A673 (cell line): Measurements from ENCODE around the gene CDKAL1. TPM values are rescaled to one million over a fixed set of nuclear protein-coding genes. Genes with fewer than 3 reads are reported as not detected.

Source experiments
- BruUV-seq: library from RNA; stranded (reverse); fragments of 400-500 nt; replicated peaks from 2 replicates; lab custom pipeline; 2021; lab: Mats Ljungman, UMichigan
- CTCF ChIA-PET: fragments of 300-600 bp; sonication (Branson Sonifier 250); formaldehyde crosslinking; loops from one replicate; lab custom pipeline; 2022; ENCODE audit warnings: antibody characterized with exemption; lab: Charles Lee
- POLR2A ChIA-PET: fragments of 300-600 bp; sonication (Branson Sonifier 250); formaldehyde crosslinking; loops from one replicate; lab custom pipeline; 2022; ENCODE audit warnings: antibody characterized with exemption; ENCODE audit not compliant: low non-redundant PET; lab: Charles Lee
- DNase-seq: peaks from one replicate; pipeline ENCODE4 v3.0.0-alpha.2; 2015; ENCODE audit warnings: low spot score
- H3K27ac ChIP-seq: fragments of 200-600 bp; sonication (generic); 2 replicates; pipeline ENCODE4 v1.5.1; 2016; ENCODE audit warnings: mixed run types, low read depth, mild to moderate bottlenecking, mixed read lengths, antibody characterized with exemption, low read length; ENCODE audit not compliant: poor library complexity, severe bottlenecking
- H3K27me3 ChIP-seq: fragments of 200-600 bp; sonication (generic); replicated peaks from 2 replicates; pipeline ENCODE4 v1.6.1; 2017; ENCODE audit warnings: mixed run types, low read depth, mild to moderate bottlenecking, mixed read lengths, antibody characterized with exemption, low read length; ENCODE audit not compliant: insufficient read depth, poor library complexity
- H3K36me3 ChIP-seq: fragments of 200-600 bp; sonication (generic); 2 replicates; pipeline ENCODE4 v1.6.1; 2016; ENCODE audit warnings: mixed run types, mild to moderate bottlenecking, mixed read lengths, antibody characterized with exemption, low read length; ENCODE audit not compliant: insufficient read depth, poor library complexity, severe bottlenecking
- H3K4me1 ChIP-seq: fragments of 200-600 bp; sonication (generic); 2 replicates; pipeline ENCODE4 v1.6.1; 2017; ENCODE audit warnings: mixed run types, mild to moderate bottlenecking, mixed read lengths, antibody characterized with exemption, low read length; ENCODE audit not compliant: insufficient read depth, poor library complexity, severe bottlenecking
- H3K4me3 ChIP-seq: fragments of 200-600 bp; sonication (generic); 2 replicates; pipeline ENCODE4 v1.5.1; 2016; ENCODE audit warnings: low read depth, mixed run types, mild to moderate bottlenecking, mixed read lengths, low read length; ENCODE audit not compliant: poor library complexity, severe bottlenecking
- H3K9me3 ChIP-seq: fragments of 200-600 bp; sonication (generic); 2 replicates; pipeline ENCODE4 v1.6.1; 2016; ENCODE audit warnings: mixed run types, low read depth, mild to moderate bottlenecking, mixed read lengths, antibody characterized with exemption, low read length; ENCODE audit not compliant: poor library complexity, severe bottlenecking
- CTCF ChIP-seq: fragments of 300-800, 200-600 bp; sonication (generic); conservative IDR thresholded peaks from 2 replicates; pipeline ENCODE4 v1.5.1; 2017; ENCODE audit warnings: low read depth, mild to moderate bottlenecking, antibody characterized with exemption, low read length, moderate library complexity, mixed read lengths
- EZH2 ChIP-seq: fragments of 200-600 bp; sonication (generic); IDR thresholded peaks from 2 replicates; pipeline ENCODE4 v1.6.1; 2017; ENCODE audit warnings: borderline replicate concordance, low read depth, mild to moderate bottlenecking, mixed read lengths, antibody characterized with exemption, low read length; ENCODE audit not compliant: poor library complexity, severe bottlenecking
- intact Hi-C: fragments of 100-400 bp; cut with micrococcal nuclease; formaldehyde crosslinking; loops from one replicate; pipeline ENCODE4 v1.10.0; 2022; ENCODE audit not compliant: unreplicated experiment
- total RNA-seq: library from RNA; stranded (reverse); gene quantifications from 2 replicates; pipeline ENCODE4 v1.2.3, GENCODE V29; 2021

CDKAL1 gene
- total RNA-seq, 1 experiment from 2014 or later: 35.5 TPM

- Histone ChIP-seq H3K4me1 (no peaks in the 10 kb centered on the region), H3K9me3 (peaks cover 4% of the 10 kb centered on the region), H3K36me3 (no peaks in the 10 kb centered on the region), H3K27me3 (no peaks in the 10 kb centered on the region), H3K27ac (no peak overlapping the region), H3K4me3 (no peak overlapping the region)
- BruUV-seq: no TSS peak
- intact Hi-C loops: no loop called here
- TF ChIP-seq CTCF (no peak), EZH2 (no peak)
- ChIA-PET POLR2A (interaction anchor here (0.9 kb wide), 1 partner anchor 109 kb away, joined by 3 read pairs; no protein-coding TSS in a partner anchor), CTCF (interaction anchor here (0.6 kb wide), 1 partner anchor 23 kb away, joined by 3 read pairs; no protein-coding TSS in a partner anchor)
- no peak for DNase-seq
Measured at GRCh38 chr6:20909621-20910020, 375.4 kb downstream of the CDKAL1 start.

GRCh38 chr6:20911712-20912111 is 377.5 kb downstream of the CDKAL1 start:
- no peaks in the 10 kb centered on the region for H3K27me3 ChIP-seq
- no peaks in the 10 kb centered on the region for H3K4me1 ChIP-seq
- CTCF ChIA-PET: no interaction called here
- no peak overlapping the region for H3K27ac ChIP-seq
- intact Hi-C loops: no loop called here
- no peak for TF ChIP-seq CTCF
- no peak for TF ChIP-seq EZH2
- peaks cover 11% of the 10 kb centered on the region for H3K9me3 ChIP-seq
- H3K36me3 ChIP-seq: no peaks in the 10 kb centered on the region
- H3K4me3 ChIP-seq: no peak overlapping the region
- DNase-seq: no peak
- no TSS peak for BruUV-seq
- POLR2A ChIA-PET: no interaction called here

- intact Hi-C loops: no loop called here
- Histone ChIP-seq H3K4me1 (no peaks in the 10 kb centered on the region), H3K36me3 (no peaks in the 10 kb centered on the region), H3K4me3 (no peak overlapping the region), H3K9me3 (peaks cover 11% of the 10 kb centered on the region), H3K27ac (no peak overlapping the region), H3K27me3 (no peaks in the 10 kb centered on the region)
- CTCF ChIA-PET: no interaction called here
- no TSS peak for BruUV-seq
- POLR2A ChIA-PET: no interaction called here
- TF ChIP-seq CTCF: no peak
- no peak for TF ChIP-seq EZH2
- DNase-seq: no peak
Measured at GRCh38 chr6:20915156-20915555, 380.9 kb downstream of the CDKAL1 start.
